ENCODE results near the gene ARF6. TPM values are rescaled to one million over a fixed set of nuclear protein-coding genes. Genes with fewer than 3 reads are reported as not detected.

The ARF6 gene
- total RNA-seq, 1 experiment from 2014 or later: 63.2 TPM

- DNase-seq (ENCODE audit: low read depth, low spot score) (no peak), ATAC-seq (no peak)
- Histone ChIP-seq H3K9me3 (ENCODE audit: control insufficient read depth, insufficient read depth, low read depth, low read length) (no peaks in the 10 kb centered on the region), H3K27me3 (ENCODE audit: control insufficient read depth, insufficient read depth, low read length) (no peaks in the 10 kb centered on the region), H3K4me1 (ENCODE audit: control insufficient read depth, insufficient read depth, low read length) (peaks cover 37% of the 10 kb centered on the region), H3K27ac (ENCODE audit: low read length) (peak overlapping the region; percentile 74), H3K4me3 (ENCODE audit: low read depth in 2 of 2, low read length in 2 of 2) (no peak overlapping the region), H3K36me3 (ENCODE audit: control insufficient read depth, insufficient read depth, low read length) (no peaks in the 10 kb centered on the region)
- TF ChIP-seq TCF7L2 (IDR thresholded peaks at IDR 0.05; ENCODE audit: low read depth, low read length): no peak
- TF ChIP-seq POLR2AphosphoS5 (IDR thresholded peaks at IDR 0.05; ENCODE audit: low read depth, low read length): no peak
- TF ChIP-seq SIN3A (IDR thresholded peaks at IDR 0.05; ENCODE audit: borderline replicate concordance, insufficient read depth, low read depth, low read length): no peak
- no peak for TF ChIP-seq REST (IDR thresholded peaks at IDR 0.05; ENCODE audit: insufficient read depth in 1 of 2, low read depth in 2 of 2, low read length in 1 of 2)
- no peak for TF ChIP-seq CTCF (IDR thresholded peaks at IDR 0.05)
- intact Hi-C loops (cut with micrococcal nuclease; ENCODE audit: unreplicated experiment): no loop called here
- BruUV-seq (replicated peaks): no TSS peak
- CTCF ChIA-PET: no interaction called here
- POLR2A ChIA-PET: interaction anchor here (0.6 kb wide), 1 partner anchor 28 kb away, joined by 6 read pairs; no protein-coding TSS in a partner anchor
- in situ Hi-C loops (cut with HindIII; ENCODE audit: low pct_unique_long_range_greater_than_20kb, low sequenced_read_pairs): no loop called here
Observed at GRCh38 chr14:49904270-49904669, 11.4 kb downstream of the ARF6 start.

GRCh38 chr14:49905989-49906388 is 13.1 kb downstream of the ARF6 start:
- DNase-seq (ENCODE audit: low read depth, low spot score) (no peak), ATAC-seq (no peak)
- Histone ChIP-seq H3K27me3 (ENCODE audit: control insufficient read depth, insufficient read depth, low read length) (no peaks in the 10 kb centered on the region), H3K36me3 (ENCODE audit: control insufficient read depth, insufficient read depth, low read length) (no peaks in the 10 kb centered on the region), H3K27ac (ENCODE audit: low read length) (peak overlapping the region; percentile 90), H3K9me3 (ENCODE audit: control insufficient read depth, insufficient read depth, low read depth, low read length) (no peaks in the 10 kb centered on the region), H3K4me1 (ENCODE audit: control insufficient read depth, insufficient read depth, low read length) (peaks cover 37% of the 10 kb centered on the region), H3K4me3 (ENCODE audit: low read depth in 2 of 2, low read length in 2 of 2) (no peak overlapping the region)
- intact Hi-C loops (cut with micrococcal nuclease; ENCODE audit: unreplicated experiment) (no loop called here), in situ Hi-C loops (cut with HindIII; ENCODE audit: low pct_unique_long_range_greater_than_20kb, low sequenced_read_pairs) (no loop called here)
- ChIA-PET POLR2A (interaction anchor here (0.7 kb wide), 1 partner anchor 90 kb away, joined by 5 read pairs; no protein-coding TSS in a partner anchor), CTCF (no interaction called here)
- TF ChIP-seq TCF7L2 (IDR thresholded peaks at IDR 0.05; ENCODE audit: low read depth, low read length): no peak
- no peak for TF ChIP-seq POLR2AphosphoS5 (IDR thresholded peaks at IDR 0.05; ENCODE audit: low read depth, low read length)
- TF ChIP-seq REST (IDR thresholded peaks at IDR 0.05; ENCODE audit: insufficient read depth in 1 of 2, low read depth in 2 of 2, low read length in 1 of 2): no peak
- no peak for TF ChIP-seq CTCF (IDR thresholded peaks at IDR 0.05)
- no peak for TF ChIP-seq SIN3A (IDR thresholded peaks at IDR 0.05; ENCODE audit: borderline replicate concordance, insufficient read depth, low read depth, low read length)
- BruUV-seq (replicated peaks): no TSS peak

Data from Panc1 (cell line).